Activated CD8-positive, alpha-beta memory T cell treated with anti-CD3 and anti-CD28 coated beads for 36 hours (primary cell): ENCODE results near the gene ACTRT2. TPM values are rescaled to one million over a fixed set of nuclear protein-coding genes. Genes with fewer than 3 reads are reported as not detected.

Experiments
- CTCF ChIA-PET: fragments of 350-600 bp; sonication (Branson Sonifier 250); formaldehyde crosslinking; loops from one replicate; lab custom pipeline; 2021; ENCODE audit warnings: antibody characterized with exemption; lab: Charles Lee
- POLR2A ChIA-PET: fragments of 350-600 bp; sonication (Branson Sonifier 250); formaldehyde crosslinking; loops from one replicate; lab custom pipeline; 2021; ENCODE audit warnings: antibody characterized with exemption; lab: Charles Lee
- total RNA-seq, 2 experiments: library from RNA; stranded (reverse); gene quantifications; one replicate each; pipeline ENCODE4 v1.2.3, GENCODE V29; 2021

ACTRT2 gene
- not detected for total RNA-seq

- POLR2A ChIA-PET = no interaction called here
- CTCF ChIA-PET = no interaction called here
Observed at GRCh38 chr1:3021233-3021671, at the start of gene ACTRT2. TSS of gene ACTRT2 (plus strand) at chr1:3021467. CDS start at chr1:3021687, 220 bp downstream.

DNA sequence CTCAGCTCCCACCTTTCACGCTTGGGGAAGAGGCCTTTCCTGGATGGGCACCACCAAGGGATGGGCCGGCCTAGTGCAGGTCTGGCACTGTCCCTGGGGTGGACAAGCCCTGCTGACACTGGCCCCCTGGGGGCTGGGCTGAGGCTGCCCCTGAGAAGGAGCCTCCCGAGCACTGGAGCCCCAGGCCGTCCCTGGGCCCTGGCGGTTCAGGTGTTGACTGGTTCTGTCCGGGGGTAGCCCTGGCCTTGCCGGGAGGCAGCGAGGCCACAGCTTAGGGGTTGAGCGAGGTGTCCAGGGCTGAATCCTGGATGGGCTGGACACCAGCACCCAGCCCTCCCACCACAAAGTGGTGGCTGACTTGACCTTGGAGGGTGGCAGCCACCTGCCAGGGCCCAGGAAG lies 49.7 kb upstream of the ACTRT2 start:
- ChIA-PET CTCF (no interaction called here), POLR2A (no interaction called here)

DNA sequence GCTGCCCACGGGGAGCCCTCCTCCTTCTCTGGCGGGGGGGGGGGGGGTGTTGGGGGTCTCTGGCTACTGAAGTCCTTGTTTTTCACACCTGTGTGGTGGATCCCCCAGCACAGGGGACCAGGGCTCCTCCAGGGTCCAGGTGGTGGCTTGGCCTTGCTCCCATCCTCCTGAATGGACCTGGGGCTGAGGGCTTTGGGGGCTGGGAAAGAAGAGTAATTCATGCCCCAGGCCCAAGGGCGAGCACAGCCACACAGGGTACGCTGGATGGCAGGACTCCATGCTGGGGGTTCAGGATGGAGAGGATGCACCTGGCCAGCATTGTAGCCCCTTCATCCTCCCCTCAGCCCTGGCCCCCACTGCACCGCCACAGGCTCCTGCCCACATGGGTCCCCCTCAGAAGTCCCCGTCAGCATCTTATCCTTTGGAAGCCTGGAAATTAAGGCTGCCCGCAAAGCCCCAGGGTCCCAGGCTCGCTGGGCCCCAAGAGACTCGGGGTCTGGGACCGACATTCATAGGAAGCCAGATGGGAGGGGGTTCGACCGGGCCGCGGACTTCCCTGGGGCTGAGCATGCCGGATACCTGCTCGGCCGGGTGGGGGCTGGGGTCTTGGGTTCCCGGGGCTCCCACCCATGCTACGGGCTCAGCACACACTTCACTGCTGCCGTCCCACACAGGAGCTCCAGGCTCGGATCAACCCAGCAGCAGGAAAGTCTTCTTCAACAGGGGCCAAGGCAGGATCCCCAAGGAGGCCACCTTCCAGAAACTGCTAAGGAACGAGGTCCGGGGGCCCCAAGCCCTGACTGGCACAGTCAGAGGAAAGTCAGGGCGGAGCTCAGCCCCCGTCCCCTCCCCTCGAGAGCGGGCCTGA lies 49.0 kb upstream of the ACTRT2 start:
- CTCF ChIA-PET = no interaction called here
- POLR2A ChIA-PET = no interaction called here

DNA sequence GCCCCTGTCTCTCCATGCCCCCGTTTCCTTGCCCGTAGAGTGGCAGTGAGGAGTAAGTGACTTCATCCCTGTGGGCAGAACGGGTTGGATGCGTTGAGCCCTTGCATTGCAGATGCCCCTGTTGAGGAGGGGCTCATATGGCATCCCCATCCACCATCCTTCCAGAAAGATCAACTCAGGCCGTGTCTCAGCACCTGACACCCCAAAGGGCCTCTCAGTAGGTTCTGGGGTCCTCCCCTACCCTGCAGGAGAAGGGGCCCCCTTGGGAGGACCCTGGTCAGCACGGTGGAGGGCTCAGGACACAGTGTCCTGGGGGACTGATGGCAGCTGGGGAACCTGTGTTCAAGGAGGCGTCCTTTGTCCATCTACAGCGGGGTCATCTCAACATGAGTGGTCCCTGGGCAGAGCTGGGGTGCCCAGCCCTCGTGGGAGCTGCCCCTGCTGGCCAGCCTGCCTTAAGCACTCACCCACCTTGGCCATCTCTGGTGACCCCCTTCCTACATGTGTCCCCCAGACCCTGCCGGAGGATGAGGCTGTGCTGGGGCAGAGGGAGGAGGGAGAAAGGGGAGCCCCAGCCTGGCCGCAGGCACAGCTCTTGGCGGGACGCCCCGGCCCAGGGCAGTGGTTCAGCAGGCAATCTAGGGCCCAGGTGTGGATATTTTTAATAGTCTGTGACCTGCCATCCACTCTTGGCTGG lies 48.2 kb upstream of the ACTRT2 start:
- POLR2A ChIA-PET = no interaction called here
- CTCF ChIA-PET = no interaction called here

DNA sequence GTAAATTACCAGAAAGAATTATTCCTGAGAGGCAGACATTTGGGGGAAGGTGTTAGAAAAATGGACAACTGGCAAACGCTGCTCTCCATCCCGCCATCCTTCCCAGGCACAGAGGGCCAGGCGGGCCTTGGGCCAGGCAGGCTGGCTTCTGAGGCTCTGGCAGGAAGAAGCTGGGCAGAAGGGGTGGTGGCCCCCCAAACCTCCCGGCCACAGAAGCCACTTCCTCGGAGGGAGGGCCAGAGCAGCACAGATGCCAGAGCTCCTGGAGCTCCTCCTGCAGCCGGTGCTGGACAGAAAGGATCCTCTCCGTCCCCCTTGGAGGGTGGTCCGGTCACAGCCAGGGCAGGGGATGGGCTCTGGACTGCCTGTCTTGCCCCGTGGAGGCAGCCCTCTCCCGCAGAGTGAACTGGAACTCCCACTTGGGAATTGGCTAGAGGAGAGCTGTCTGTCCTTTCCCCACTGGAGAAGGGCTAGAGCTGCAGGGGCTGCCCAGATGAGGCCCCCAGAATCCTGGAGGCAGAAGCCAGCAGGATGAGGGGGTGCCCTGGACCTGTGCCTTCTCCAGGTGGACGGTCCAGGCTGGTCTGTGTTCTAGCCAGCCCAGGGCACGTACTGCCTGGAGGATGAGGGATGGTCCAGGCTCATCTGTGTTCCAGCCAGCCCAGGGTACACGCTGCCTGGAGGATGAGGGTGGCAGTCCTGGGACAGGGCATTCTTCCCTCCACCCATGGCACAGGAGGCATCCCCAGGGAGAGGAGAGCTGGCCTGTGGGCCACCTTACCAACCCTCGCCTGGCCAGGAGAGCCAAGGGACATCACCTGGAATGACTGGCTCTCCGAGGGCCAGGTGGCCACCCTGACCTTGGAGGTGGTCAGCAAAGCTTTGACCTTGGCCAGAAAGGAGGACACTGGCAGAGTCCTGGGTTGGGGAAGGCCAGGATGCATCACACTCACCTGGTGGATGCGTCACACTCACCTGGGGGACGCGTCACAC lies 47.4 kb upstream of the ACTRT2 start:
- POLR2A ChIA-PET = no interaction called here

GRCh38 chr1:2974701-2975301 lies 46.5 kb upstream of the ACTRT2 start:
- CTCF ChIA-PET = no interaction called here
- POLR2A ChIA-PET = no interaction called here

More for the DNA sequence above, 47.4 kb upstream of the ACTRT2 start:
- CTCF ChIA-PET = no interaction called here

DNA sequence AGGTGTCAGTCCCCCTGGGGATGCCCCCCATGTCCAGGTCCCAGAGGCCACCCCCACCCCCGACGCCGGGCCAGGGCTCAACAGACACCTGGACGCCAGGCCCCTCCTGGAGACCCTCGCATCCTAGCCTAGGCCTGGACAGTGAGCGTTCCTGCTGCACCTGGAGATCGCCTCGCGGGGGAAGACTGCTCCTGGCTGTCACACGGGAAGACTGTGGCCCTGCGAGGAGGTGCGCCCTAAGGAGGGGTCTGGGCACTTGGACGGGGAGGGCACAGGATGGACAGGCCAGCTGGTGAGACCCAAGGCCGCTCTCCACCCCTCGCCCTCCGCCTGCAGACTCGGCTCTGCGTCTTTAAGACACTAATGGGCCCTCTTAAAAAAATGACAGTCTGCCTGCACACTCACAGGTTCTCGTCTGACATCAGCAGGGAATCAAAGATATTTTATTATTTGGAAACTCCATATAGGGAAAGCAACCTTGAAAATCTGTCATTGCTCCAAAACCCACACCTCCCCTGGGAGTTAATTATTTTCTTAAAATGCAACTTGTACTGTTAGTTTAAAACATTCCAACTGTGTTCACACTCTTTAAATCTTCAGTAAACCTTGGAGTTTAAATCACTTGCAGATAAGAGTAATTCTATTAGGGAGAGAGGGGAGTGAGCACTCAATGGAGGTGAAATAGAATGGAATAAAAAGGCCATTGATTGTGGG lies 45.6 kb upstream of the ACTRT2 start:
- CTCF ChIA-PET = no interaction called here
- POLR2A ChIA-PET = no interaction called here

- POLR2A ChIA-PET = no interaction called here
- CTCF ChIA-PET = no interaction called here
Observed at GRCh38 chr1:2976180-2976562, 45.1 kb upstream of the ACTRT2 start.

- ChIA-PET CTCF (no interaction called here), POLR2A (no interaction called here)
Observed at GRCh38 chr1:2977886-2978611, 43.2 kb upstream of the ACTRT2 start.

DNA sequence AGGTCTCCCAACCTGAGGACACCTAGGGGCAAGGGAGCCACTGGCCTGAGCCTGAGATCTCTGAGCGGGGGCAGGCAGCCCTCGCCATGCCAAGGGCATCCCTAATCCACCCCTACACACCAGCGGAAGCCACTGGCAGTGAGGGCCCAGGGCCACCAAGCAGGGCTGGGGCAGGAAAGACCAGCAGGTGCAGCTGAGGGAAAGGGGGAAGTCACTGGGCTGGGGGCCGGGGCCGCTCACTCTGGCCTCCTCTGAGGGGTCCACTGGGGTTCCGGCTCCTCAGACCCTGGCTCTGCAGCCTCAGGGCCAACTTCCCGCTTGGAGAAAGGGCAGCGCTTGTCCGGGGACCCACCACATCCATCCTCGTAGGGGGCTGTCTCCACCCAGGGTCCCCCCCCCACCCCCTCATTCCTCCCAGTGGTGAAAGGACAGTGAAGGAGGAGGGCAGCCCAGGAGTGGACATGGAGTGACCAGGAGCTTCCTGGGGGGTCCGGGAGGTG lies 42.5 kb upstream of the ACTRT2 start:
- ChIA-PET CTCF (no interaction called here), POLR2A (no interaction called here)

GRCh38 chr1:2979191-2980072 lies 41.8 kb upstream of the ACTRT2 start:
- ChIA-PET POLR2A (no interaction called here), CTCF (no interaction called here)

DNA sequence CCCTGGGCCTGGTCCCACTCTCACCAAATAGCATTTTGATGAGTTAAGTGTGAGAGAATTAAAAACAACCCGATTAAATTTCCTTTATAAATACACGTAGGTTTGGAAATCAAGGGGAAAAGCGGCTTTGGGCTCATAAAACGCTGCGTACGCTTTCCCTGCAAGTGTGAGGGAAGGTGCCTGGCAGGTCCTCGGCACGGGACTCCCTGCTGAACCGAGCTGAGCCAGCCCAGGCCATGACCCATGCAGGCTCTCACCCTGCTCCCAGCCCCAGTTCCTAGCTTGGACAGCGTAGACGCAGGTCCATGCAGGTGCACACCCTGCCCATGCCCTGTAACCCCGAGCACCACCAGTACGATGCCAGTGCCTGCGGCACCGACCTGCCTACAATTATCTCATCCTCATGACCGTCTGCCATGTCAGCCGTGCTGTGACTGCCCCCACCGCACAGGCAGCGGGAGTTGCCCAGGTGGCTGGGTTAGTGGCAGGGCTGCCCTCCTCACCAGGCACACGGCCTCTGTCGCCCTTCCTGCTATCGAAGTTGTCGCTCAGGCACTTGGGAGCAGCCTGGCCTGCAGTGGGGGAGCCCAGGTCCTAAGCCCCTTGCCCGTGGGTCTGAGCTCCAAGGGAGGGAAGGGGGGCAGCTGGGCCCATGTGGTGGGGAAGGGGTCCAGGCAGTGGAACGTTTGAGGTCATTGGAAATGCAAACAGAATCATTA lies 41.0 kb upstream of the ACTRT2 start:
- CTCF ChIA-PET = no interaction called here
- POLR2A ChIA-PET = no interaction called here

GRCh38 chr1:2980849-2981248 lies 40.4 kb upstream of the ACTRT2 start:
- ChIA-PET CTCF (no interaction called here), POLR2A (no interaction called here)

GRCh38 chr1:2981388-2981787 lies 39.9 kb upstream of the ACTRT2 start:
- POLR2A ChIA-PET = no interaction called here

GRCh38 chr1:2981981-2982614 lies 39.2 kb upstream of the ACTRT2 start:
- ChIA-PET POLR2A (no interaction called here), CTCF (no interaction called here)

More at GRCh38 chr1:2981388-2981787, 39.9 kb upstream of the ACTRT2 start:
- CTCF ChIA-PET = no interaction called here
